BJ (cell line): ENCODE results near the gene ST7. TPM values are rescaled to one million over a fixed set of nuclear protein-coding genes. Genes with fewer than 3 reads are reported as not detected.
"Not testable (repeated sequence)": the region's sequence is repeated elsewhere in the genome, so short reads cannot be mapped to it uniquely, and the experiment has no call there.

ENCODE experiments used
- CTCF ChIA-PET: fragments of 350-600 bp; formaldehyde crosslinking; extraction: SDS; loops from one replicate; lab custom pipeline; 2021; ENCODE audit warnings: antibody characterized with exemption, inconsistent platforms; lab: Yijun Ruan, JAX
- POLR2A ChIA-PET: fragments of 300-600 bp; sonication (Branson Sonifier 250); formaldehyde crosslinking; extraction: SDS; loops from one replicate; lab custom pipeline; 2021; ENCODE audit warnings: antibody characterized with exemption; lab: Charles Lee
- DNase-seq: peaks from one replicate; pipeline ENCODE4 v3.0.0-alpha.2; 2011; ENCODE audit warnings: low read depth
- H3K27me3 ChIP-seq: 2 replicates; pipeline ENCODE4 v1.6.0; 2011; ENCODE audit warnings: low read length; ENCODE audit not compliant: control insufficient read depth, insufficient read depth
- H3K36me3 ChIP-seq: 2 replicates; pipeline ENCODE4 v1.5.1; 2011; ENCODE audit warnings: low read length; ENCODE audit not compliant: control insufficient read depth, insufficient read depth
- H3K4me3 ChIP-seq: 2 replicates; pipeline ENCODE4 v1.5.1; 2011; ENCODE audit warnings: low read depth, mild to moderate bottlenecking, control low read depth, low read length
- CTCF ChIP-seq: IDR thresholded peaks from 2 replicates; pipeline ENCODE4 v1.5.1; 2011; ENCODE audit warnings: low read depth, mild to moderate bottlenecking, control low read depth, inconsistent platforms, low read length, moderate library complexity; ENCODE audit not compliant: insufficient read depth
- polyA plus RNA-seq: library from polyadenylated mRNA; depleted of rRNA; stranded (reverse); fragments of >200 nt; gene quantifications from 2 replicates; pipeline ENCODE4 v1.2.3, GENCODE V29; 2011

ST7 gene
- polyA plus RNA-seq, 1 experiment: 16.0 TPM

GRCh38 chr7:116929914-116930913 is 23.1 kb upstream of the ST7 start:
- no peaks in the 10 kb centered on the region for H3K36me3 ChIP-seq
- CTCF ChIA-PET: interaction anchor here (0.6 to 5.5 kb wide), 14 partner anchors 9 to 455 kb away, joined by 3 to 60 read pairs (median 6); no protein-coding TSS in a partner anchor
- TF ChIP-seq CTCF: peak; percentile 90
- DNase-seq: no peak
- H3K27me3 ChIP-seq: no peaks in the 10 kb centered on the region
- POLR2A ChIA-PET: interaction anchor here (0.6 kb wide), 1 partner anchor 282 kb away, joined by 4 read pairs; no protein-coding TSS in a partner anchor
- H3K4me3 ChIP-seq: no peak overlapping the region

DNA sequence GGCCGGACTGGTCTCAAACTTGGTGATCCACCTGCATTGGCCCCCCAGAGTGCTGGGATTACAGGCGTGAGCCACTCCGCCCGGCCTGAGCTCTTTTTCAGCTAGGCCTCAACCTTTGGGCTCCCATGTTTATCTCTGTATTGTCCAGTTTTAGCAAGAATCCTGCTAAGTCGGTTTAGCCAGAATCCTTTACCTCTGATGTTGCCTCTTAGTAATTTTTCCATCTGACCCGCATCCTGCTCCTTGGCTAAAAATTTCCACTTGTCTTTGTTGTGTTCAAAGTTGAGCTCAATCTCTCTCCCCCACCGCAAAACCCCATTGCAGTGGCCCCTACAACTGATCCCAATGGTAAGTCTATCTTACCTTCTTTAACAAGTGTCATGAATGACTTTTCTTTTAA is 20.7 kb upstream of the ST7 start:
- Histone ChIP-seq H3K4me3 (no peak overlapping the region), H3K27me3 (0 out of 2 replicates have a peak, but pooled peaks cover 1% of the 10 kb centered on the region), H3K36me3 (no peaks in the 10 kb centered on the region)
- no peak for DNase-seq
- POLR2A ChIA-PET: no interaction called here
- TF ChIP-seq CTCF: no peak
- CTCF ChIA-PET: interaction anchor here (0.9 to 1.5 kb wide), 6 partner anchors 12 to 783 kb away, joined by 3 to 11 read pairs (median 5); no protein-coding TSS in a partner anchor

DNA sequence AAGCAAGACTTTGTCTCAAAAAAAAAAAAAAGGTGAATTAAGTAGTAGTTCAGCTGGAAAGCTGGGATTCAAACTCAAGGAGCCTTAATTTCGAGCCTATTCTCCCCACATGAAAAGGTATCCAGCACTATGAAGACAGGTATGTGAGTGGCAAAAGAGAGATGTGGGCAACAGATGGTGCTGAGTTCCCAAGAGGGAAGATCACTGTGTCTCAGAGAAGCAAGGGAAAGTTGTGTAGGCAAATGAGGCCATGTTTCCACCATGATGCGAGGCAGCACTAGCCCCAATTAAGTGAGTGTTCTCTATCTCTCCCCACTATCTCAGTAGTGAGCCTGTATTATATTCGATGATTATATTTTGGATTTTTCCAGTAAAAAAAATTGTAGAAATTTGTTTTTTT is 19.8 kb upstream of the ST7 start:
- Histone ChIP-seq H3K27me3 (peaks cover 1% of the 10 kb centered on the region; the same call in 1 of the 2 replicates), H3K36me3 (no peaks in the 10 kb centered on the region), H3K4me3 (no peak overlapping the region)
- no peak for TF ChIP-seq CTCF
- no peak for DNase-seq
- ChIA-PET POLR2A (no interaction called here), CTCF (interaction anchor here (1.0 to 1.5 kb wide), 6 partner anchors 17 to 782 kb away, joined by 3 to 11 read pairs (median 5); no protein-coding TSS in a partner anchor)

DNA sequence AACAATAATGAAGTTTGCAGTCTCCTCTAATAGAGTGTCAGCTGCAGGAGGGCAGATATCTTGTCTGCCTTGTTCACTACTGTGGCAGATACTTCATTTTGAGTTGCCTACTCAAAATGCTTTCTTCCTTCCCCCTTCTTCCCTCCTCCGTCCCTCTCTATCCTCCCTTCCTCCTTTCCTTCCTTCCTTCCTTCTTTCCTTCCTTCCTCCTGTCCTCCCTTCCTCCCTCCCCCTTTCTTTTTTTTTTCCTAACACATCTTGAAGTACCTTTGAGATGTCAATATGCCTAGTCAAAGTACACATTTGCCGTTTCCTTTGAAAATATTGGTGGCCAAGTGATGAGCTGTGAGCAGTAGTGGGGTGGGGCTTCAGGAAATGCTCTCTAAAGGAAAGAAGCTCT is 18.7 kb upstream of the ST7 start:
- Histone ChIP-seq H3K4me3 (no peak overlapping the region), H3K27me3 (peaks cover 1% of the 10 kb centered on the region; the same call in 1 of the 2 replicates), H3K36me3 (no peaks in the 10 kb centered on the region)
- CTCF ChIA-PET: interaction anchor here (0.9 kb wide), 1 partner anchor 193 kb away, joined by 3 read pairs; no protein-coding TSS in a partner anchor
- no peak for TF ChIP-seq CTCF
- POLR2A ChIA-PET: no interaction called here
- no peak for DNase-seq

DNA sequence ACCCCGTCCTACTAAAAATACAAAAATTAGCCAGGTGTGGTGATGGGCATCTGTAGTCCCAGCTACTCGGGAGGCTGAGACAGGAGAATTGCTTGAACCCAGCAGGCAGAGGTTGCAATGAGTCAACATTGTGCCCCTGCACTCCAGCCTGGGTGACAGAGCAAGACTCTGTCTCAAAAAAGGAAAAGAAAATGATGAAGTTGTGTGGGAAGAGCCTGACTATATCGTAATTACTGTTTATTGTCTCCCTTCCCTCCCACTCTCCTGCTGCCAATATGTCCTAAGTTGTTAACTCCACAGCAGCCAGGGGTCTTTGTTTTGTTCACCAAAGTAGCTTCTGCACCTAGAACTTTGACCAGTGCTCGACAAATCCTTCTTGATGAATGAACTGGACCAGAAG is 16.5 kb upstream of the ST7 start:
- CTCF ChIA-PET: interaction anchor here (1.0 to 1.5 kb wide), 2 partner anchors 17 to 188 kb away, joined by 3 to 4 read pairs; no protein-coding TSS in a partner anchor
- H3K36me3 ChIP-seq, H3K27me3 ChIP-seq, POLR2A ChIA-PET, H3K4me3 ChIP-seq, DNase-seq: not testable (repeated sequence)
